Prostate gland (tissue), 2 donors: ENCODE data around the gene FIGNL2. TPM values are rescaled to one million over a fixed set of nuclear protein-coding genes. Genes with fewer than 3 reads are reported as not detected.

Source experiments
- DNase-seq: peaks from one replicate; pipeline ENCODE4 v3.0.0-alpha.2; 2019; ENCODE audit warnings: low spot score
- H3K27ac ChIP-seq, 2 donors: fragments of 200-600 bp; sonication (generic); 2 replicates each; pipeline ENCODE4 v1.5.1; 2017 to 2019
- H3K27me3 ChIP-seq: fragments of 200-600 bp; sonication (generic); replicated peaks from 2 replicates; pipeline ENCODE4 v1.5.1; 2019; ENCODE audit not compliant: insufficient read depth
- H3K36me3 ChIP-seq, 2 donors: fragments of 200-600 bp; sonication (generic); 1 replicate in 1 of 2; 2 replicates in 1 of 2; pipeline versions ENCODE4 v1.5.1 to v1.8.1; 2017 to 2019
- H3K4me1 ChIP-seq: fragments of 200-600 bp; sonication (generic); replicated peaks from 2 replicates; pipeline ENCODE4 v1.5.1; 2019
- H3K4me3 ChIP-seq, 2 donors: fragments of 200-600 bp; sonication (generic); 2 replicates each; pipeline ENCODE4 v1.5.1; 2017 to 2019
- H3K9me3 ChIP-seq: fragments of 200-600 bp; sonication (generic); 2 replicates; pipeline ENCODE4 v1.5.1; 2017
- POLR2A ChIP-seq: fragments of 450-650 bp; IDR thresholded peaks from one replicate; pipeline ENCODE4 v1.6.1; 2016; ENCODE audit warnings: antibody characterized with exemption, mild to moderate bottlenecking
- POLR2AphosphoS5 ChIP-seq: sonication (generic); formaldehyde crosslinking; IDR thresholded peaks from one replicate; pipeline ENCODE4 v1.6.1; 2017; ENCODE audit warnings: antibody characterized with exemption
- WGBS: methylation state at CpG from one replicate; pipeline ENCODE4 v1.1.5; 2018; 5-methylcytosine and 5-hydroxymethylcytosine counted together
- intact Hi-C: fragments of 100-400 bp; cut with DNase I; formaldehyde crosslinking; loops from one replicate; pipeline ENCODE4 v1.14.2; 2022
- total RNA-seq, 2 donors: library from RNA; depleted of rRNA; stranded (reverse); fragments of >200 nt; gene quantifications; one replicate each; pipeline ENCODE4 v1.1.0, GENCODE V29; 2016
- TF ChIP-seq, protein P1 (sequence below), 4 experiments: fragments of 200-600 bp in 2 of 4; fragments of 450-650 bp in 2 of 4; sonication (generic) in 2 of 4; IDR thresholded peaks; 1 replicate in 3 of 4; 2 replicates in 1 of 4; pipeline ENCODE4 v1.5.1; 2016 to 2019; ENCODE audit warnings: antibody characterized with exemption in 4 of 4, mild to moderate bottlenecking in 2 of 4, moderate library complexity in 2 of 4

Gene FIGNL2
- total RNA-seq, 2 donors from 2014 or later, result 0.46 to 1.4 TPM

DNA sequence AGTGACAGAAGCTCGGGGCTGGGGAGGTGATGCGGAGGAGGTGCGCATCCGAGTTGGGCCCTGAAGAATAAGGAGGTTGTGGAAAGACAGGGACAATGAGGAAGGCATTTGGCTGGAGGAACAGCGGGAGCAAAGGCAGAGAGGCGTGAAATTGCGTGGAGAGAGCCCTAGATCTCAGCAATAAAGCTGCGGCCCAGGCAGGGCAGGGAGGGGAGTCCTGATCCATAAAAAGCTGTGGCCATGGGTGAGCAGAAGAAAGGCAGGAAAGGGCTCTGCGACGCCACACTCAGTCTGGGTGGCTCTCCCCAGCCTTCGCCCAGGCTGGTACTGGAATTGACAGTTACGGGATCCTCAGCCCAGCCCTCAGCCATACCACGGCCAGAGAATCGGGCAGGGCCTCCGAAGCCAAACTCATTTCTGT, 2.2 kb downstream of the FIGNL2 start:
- no peak for TF ChIP-seq POLR2A
- DNase-seq, result no peak
- Histone ChIP-seq H3K36me3 (no peaks in the 10 kb centered on the region), H3K27me3 (no peaks in the 10 kb centered on the region), H3K27ac (no peak overlapping the region), H3K4me1 (no peaks in the 10 kb centered on the region), H3K9me3 (no peaks in the 10 kb centered on the region), H3K4me3 (peak overlapping the region in 1 of 2 donors; percentile 35)
- intact Hi-C loops, result no loop called here
- WGBS, result 64% methylated on average over 15 of the region's 15 CpGs

DNA sequence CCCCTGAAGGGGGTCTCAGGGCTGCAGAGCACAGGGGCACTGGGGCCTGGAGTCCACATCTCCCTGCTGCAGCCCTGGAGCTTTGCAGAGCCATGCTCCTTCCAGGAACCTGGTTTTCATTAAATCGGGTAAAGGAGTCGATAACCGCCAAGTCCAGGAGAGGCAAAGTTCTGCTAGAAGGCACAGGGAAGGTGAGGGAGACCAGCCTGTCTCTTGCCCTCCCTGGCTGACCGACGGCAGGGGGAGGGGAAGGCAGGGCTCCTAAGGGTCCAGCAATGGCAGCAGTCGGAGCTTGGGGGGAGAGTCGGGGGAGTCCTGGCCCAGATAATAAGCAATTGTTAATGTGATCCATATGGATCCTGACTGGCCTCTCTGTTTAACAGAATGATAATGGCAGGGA, 3.0 kb downstream of the FIGNL2 start:
- WGBS, result 59% methylated on average over 7 of the region's 7 CpGs
- Histone ChIP-seq H3K4me1 (no peaks in the 10 kb centered on the region), H3K9me3 (no peaks in the 10 kb centered on the region), H3K27me3 (no peaks in the 10 kb centered on the region), H3K27ac (no peak overlapping the region), H3K4me3 (no peak overlapping the region), H3K36me3 (no peaks in the 10 kb centered on the region)
- intact Hi-C loops, result no loop called here
- TF ChIP-seq POLR2A (no peak), POLR2AphosphoS5 (no peak)
- TF ChIP-seq, protein P1, sequence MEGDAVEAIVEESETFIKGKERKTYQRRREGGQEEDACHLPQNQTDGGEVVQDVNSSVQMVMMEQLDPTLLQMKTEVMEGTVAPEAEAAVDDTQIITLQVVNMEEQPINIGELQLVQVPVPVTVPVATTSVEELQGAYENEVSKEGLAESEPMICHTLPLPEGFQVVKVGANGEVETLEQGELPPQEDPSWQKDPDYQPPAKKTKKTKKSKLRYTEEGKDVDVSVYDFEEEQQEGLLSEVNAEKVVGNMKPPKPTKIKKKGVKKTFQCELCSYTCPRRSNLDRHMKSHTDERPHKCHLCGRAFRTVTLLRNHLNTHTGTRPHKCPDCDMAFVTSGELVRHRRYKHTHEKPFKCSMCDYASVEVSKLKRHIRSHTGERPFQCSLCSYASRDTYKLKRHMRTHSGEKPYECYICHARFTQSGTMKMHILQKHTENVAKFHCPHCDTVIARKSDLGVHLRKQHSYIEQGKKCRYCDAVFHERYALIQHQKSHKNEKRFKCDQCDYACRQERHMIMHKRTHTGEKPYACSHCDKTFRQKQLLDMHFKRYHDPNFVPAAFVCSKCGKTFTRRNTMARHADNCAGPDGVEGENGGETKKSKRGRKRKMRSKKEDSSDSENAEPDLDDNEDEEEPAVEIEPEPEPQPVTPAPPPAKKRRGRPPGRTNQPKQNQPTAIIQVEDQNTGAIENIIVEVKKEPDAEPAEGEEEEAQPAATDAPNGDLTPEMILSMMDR (IDR thresholded peaks at IDR 0.05), result no peak
- no peak for DNase-seq

DNA sequence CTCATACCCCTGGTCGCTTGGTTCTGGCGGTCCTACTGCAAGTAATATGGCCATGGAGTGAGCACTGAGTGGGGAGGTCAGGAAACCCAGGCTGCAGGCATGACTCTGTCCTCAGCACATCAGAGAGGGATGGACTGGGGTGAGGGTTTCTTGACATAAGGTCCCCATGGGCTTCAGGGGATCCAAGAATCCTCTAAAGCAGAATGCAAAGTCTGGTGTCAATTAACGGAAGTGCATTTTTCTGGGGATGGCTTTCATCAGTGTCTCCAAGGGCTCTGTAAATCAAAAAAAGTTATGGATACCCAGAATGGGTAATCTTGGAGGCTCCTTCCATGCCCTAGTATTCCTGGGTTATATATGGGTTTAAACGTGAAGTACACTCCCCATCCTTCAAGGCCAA, 3.7 kb downstream of the FIGNL2 start:
- WGBS, result 96% methylated on average over 4 of the region's 4 CpGs
- no peak overlapping the region for H3K27ac ChIP-seq
- no peaks in the 10 kb centered on the region for H3K36me3 ChIP-seq
- no peaks in the 10 kb centered on the region for H3K9me3 ChIP-seq
- intact Hi-C loops, result no loop called here
- H3K4me1 ChIP-seq, result no peaks in the 10 kb centered on the region
- no peak overlapping the region for H3K4me3 ChIP-seq
- H3K27me3 ChIP-seq, result no peaks in the 10 kb centered on the region
- TF ChIP-seq POLR2A (no peak), POLR2AphosphoS5 (no peak)
- TF ChIP-seq, protein P1 (IDR thresholded peaks at IDR 0.05), result no peak
- no peak for DNase-seq

DNA sequence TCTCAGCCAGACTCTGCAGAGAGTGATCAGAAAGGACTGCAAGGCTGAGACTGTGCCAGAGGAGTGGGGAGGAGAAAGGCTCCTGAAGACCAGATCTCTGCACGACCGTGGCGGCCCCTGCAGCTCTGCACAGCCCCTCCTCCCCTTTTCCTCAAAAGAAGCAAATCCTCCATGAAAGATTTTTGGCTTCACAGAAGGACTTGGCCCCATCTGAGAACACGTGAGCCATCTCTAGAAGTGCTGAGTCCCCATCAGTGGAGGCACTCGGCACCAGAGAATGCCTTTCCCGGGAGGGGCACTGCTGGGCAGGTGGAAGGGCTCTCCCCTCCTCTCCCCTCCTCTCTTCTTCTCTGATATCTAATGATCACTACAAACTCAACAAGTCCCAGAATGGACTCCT, 6.8 kb downstream of the FIGNL2 start:
- Histone ChIP-seq H3K4me3 (no peak overlapping the region), H3K27me3 (no peaks in the 10 kb centered on the region), H3K9me3 (no peaks in the 10 kb centered on the region), H3K4me1 (no peaks in the 10 kb centered on the region), H3K27ac (no peak overlapping the region), H3K36me3 (no peaks in the 10 kb centered on the region)
- DNase-seq, result no peak
- intact Hi-C loops, result no loop called here
- 34% methylated on average over 6 of the region's 6 CpGs for WGBS
- no peak for TF ChIP-seq POLR2AphosphoS5

DNA sequence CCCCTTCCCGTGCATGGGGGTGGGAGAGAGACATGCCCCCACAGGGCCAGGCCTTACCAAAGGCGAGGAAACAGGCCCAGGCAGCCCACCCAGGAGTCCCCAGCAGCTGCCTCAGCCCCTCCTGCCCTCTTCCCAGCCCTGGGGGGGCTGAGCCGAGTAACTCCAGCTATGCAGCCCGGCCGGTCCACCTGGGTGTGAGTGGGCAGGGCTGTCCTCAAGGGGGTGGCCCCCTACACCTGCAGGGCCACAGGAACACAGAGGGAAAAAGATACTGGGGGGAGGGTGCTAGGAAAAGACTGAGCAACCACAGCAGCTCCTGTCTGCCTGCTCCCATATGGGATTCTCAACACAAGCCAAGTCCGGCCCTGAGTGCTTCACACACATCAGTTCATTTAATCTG, 7.6 kb downstream of the FIGNL2 start:
- no peak for DNase-seq
- Histone ChIP-seq H3K27ac (no peak overlapping the region), H3K9me3 (no peaks in the 10 kb centered on the region), H3K4me1 (no peaks in the 10 kb centered on the region), H3K27me3 (no peaks in the 10 kb centered on the region), H3K4me3 (no peak overlapping the region), H3K36me3 (no peaks in the 10 kb centered on the region)
- intact Hi-C loops, result no loop called here
- 50% methylated on average over 5 of the region's 6 CpGs for WGBS
- TF ChIP-seq, protein P1 (IDR thresholded peaks at IDR 0.05), result no peak
- TF ChIP-seq POLR2AphosphoS5 (no peak), POLR2A (no peak)

DNA sequence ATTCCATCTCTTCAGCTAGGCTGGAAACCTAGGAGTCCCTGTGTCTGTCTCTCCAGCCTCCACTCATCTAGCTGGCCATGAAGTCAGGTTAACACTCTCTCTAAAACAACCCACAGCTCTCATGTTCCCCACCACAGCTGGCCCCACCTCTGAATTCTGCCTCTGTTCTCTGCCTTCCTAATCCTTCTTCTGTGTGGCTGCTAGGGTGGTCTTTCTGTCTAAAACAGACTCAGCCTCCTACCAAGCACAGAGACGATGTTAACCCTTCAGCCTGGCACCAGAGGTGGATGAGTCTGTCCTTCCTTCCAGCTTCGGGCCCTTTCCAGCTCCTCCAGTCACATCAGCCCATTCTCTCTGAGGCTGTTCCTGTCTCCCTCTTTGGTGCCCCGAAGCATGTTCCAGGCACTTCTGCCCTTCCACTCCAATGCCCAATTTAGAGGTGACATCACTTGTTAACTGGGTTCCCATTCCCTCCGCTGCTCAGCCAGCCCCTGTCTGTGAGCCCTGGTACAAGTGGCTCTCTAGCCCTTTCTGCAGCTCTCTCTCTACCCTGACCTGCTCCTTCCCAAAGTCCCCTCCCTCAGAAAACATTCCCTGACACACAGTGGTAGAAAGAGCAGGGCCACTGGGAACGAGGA, 9.1 kb downstream of the FIGNL2 start:
- H3K4me1 ChIP-seq, result no peaks in the 10 kb centered on the region
- H3K27me3 ChIP-seq, result peaks cover under 1% of the 10 kb centered on the region
- H3K27ac ChIP-seq, result no peak overlapping the region
- DNase-seq, result no peak
- 85% methylated on average over 5 of the region's 5 CpGs for WGBS
- H3K36me3 ChIP-seq, result no peaks in the 10 kb centered on the region
- intact Hi-C loops, result no loop called here
- TF ChIP-seq, protein P1 (IDR thresholded peaks at IDR 0.05), result no peak
- TF ChIP-seq POLR2A (no peak), POLR2AphosphoS5 (no peak)
- no peaks in the 10 kb centered on the region for H3K9me3 ChIP-seq
- H3K4me3 ChIP-seq, result no peak overlapping the region
